Activated CD4-positive, alpha-beta T cell treated with anti-CD3 and anti-CD28 coated beads, Interleukin-2, amount 50 U/mL, for 4 hours (primary cell): ENCODE data around the gene CDK3.
A peak's percentile ranks its signal among the peaks of the same experiment; 100 is the strongest.
"Not testable (repeated sequence)": the region's sequence is repeated elsewhere in the genome, so short reads cannot be mapped to it uniquely, and the experiment has no call there.

ENCODE experiments used
- DNase-seq, 2 experiments: peaks; one replicate each; pipeline ENCODE4 v3.0.0-alpha.2; 2020

The CDK3 gene

GRCh38 chr17:76000755-76001521 is at the start of gene CDK3:
CDK3 (plus strand) TSS chr17:76000855; CDS start chr17:76001426, 571 bp downstream.
- no peak for DNase-seq

- no peak for DNase-seq
Observed at GRCh38 chr17:75950855-75951554, 49.6 kb upstream of the CDK3 start.

GRCh38 chr17:75959051-75959838 is 41.4 kb upstream of the CDK3 start:
- no peak for DNase-seq

GRCh38 chr17:75959839-75960511 is 40.7 kb upstream of the CDK3 start:
- DNase-seq, result no peak

- no peak for DNase-seq
Observed at GRCh38 chr17:75965468-75965867, 35.2 kb upstream of the CDK3 start.

GRCh38 chr17:75969044-75969443 is 31.6 kb upstream of the CDK3 start:
- not testable (repeated sequence) for DNase-seq

GRCh38 chr17:75970011-75970523 is 30.6 kb upstream of the CDK3 start:
- no peak for DNase-seq

- DNase-seq, result no peak
Observed at GRCh38 chr17:75970626-75971025, 30.0 kb upstream of the CDK3 start.

- not testable (repeated sequence) for DNase-seq
Observed at GRCh38 chr17:75975187-75975586, 25.5 kb upstream of the CDK3 start.

- DNase-seq, result no peak
Observed at GRCh38 chr17:75975757-75976174, 24.9 kb upstream of the CDK3 start.

GRCh38 chr17:75976175-75976848 is 24.3 kb upstream of the CDK3 start:
- DNase-seq, result no peak

GRCh38 chr17:75978938-75979704 is 21.5 kb upstream of the CDK3 start, which contains the start of the genes ACOX1 and TEN1:
ACOX1 (minus strand) TSS chr17:75979166; CDS start chr17:75979073, 93 bp downstream.
TEN1 (plus strand) TSS chr17:75979240; CDS start chr17:75986193, 6,953 bp downstream.
- peak; percentile 94 to 96 for DNase-seq

- DNase-seq, result no peak
Observed at GRCh38 chr17:75979705-75980187, 20.9 kb upstream of the CDK3 start.

GRCh38 chr17:75980188-75981018 is 20.3 kb upstream of the CDK3 start:
- no peak for DNase-seq

GRCh38 chr17:75981019-75981615 is 19.5 kb upstream of the CDK3 start:
- DNase-seq, result no peak

- no peak for DNase-seq
Observed at GRCh38 chr17:75983501-75984181, 17.0 kb upstream of the CDK3 start.

GRCh38 chr17:75985986-75986385 is 14.7 kb upstream of the CDK3 start:
- DNase-seq, result no peak

GRCh38 chr17:75987041-75987440 is 13.6 kb upstream of the CDK3 start:
- DNase-seq, result no peak

GRCh38 chr17:75991396-75991795 is 9.3 kb upstream of the CDK3 start:
- DNase-seq, result no peak
